Activated T-helper 9 cell treated with anti-CD3 and anti-CD28 coated beads, Interleukin-2, amount 50 U/mL, for 16 hours (primary cell): ENCODE data around the gene MAPKAP1.

Experiments used
- DNase-seq: peaks from one replicate; pipeline ENCODE4 v3.0.0-alpha.2; 2020; ENCODE audit warnings: low read depth

MAPKAP1 gene

DNA sequence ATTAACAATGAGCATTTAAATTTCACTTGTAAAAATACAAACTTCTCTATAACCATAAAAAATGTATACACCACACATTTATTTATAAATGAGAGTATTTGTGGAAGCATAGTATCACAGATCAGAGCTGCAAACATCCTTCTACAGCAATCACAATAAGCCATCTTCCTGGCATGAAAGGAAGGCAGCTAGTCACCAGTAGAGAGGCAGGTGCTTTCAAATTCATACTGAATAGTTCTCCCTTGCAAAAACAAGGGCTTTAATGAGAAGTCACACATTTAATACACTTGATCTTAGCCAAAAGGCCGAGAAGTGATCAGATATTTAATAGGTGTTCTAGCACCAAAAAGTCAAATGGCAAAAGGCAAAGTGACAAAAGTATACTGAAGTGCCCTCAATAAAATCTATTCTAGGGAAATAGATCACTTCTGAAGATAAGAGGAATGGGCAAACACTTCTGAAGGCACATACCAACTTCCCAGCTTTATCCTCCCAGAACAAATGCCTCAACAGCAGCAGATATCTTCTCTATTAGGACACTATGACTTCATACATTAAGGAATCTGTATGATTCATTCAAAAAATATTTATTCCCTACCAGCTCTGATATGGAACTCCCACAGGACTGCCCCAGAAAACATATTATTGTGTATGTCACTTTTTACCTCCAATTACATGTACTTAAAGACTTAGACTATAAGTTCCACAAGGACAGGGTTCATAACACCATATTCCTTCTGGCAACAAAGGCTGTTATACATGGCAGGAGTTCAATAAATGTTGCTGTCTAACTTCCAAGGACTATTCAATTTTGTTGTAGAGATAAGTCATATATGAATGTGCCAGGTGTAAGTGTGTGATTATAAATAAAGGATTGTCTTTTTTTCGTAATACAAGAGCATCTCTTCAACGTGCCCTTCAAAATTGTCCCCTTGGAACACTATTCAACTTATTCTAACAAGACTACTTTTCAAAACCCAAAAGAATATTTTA lies 31.7 kb downstream of the MAPKAP1 start:
- no peak for DNase-seq

DNA sequence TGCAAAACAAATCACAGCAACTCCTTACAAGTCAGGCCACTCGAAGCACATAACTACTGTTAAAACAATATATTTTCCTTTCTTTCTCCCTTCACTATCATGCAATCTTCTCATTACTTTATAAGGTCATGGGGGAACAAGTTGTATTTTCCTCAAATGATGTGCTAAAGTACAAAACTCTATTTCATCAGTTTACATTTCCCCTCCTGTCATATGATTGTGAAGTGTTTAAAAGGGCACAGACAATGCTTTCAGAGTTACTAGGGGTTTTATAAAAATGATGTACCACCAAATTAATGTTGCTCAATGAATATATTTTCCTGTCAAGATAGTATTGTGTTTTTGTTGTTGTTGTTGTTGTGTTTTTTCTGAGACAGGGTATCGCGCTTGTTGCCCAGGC lies 34.1 kb downstream of the MAPKAP1 start:
- DNase-seq: no peak

DNA sequence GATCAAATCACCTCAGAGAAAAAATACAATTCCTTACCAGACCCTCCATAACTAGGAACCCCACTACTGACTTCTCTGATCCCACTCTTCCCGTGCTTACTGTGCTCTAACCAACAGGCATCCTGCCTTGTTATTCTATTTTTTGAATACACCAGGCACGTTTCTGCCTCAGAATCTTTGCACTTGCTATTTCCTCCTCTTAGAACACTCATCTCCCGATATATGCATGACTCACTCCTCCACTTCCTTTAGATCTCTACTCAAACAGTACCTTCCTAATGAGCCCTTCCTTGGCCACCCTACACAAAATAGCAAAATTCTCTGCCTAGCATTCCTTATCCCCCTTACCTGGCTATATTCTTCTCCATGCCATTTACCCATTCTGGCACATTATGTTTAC lies 43.9 kb downstream of the MAPKAP1 start:
- no peak for DNase-seq

DNA sequence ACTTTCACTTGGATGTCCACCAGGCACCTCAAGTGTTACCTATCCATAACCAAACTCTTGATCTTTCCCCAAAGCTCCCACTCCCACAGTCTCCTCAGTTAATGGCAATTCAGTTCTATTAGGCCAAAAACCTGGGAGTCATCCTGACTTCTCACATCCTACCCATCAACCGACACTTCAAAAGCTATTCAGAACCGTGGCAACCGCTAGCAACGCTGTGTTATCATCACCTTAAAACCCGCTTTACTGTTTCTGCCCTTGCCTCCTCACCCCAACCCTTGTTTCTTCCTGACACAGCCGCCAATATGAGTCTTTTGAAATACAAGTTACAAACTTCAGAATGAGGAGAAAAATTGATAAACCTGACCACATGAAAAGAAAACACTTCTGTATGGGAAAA lies 46.5 kb downstream of the MAPKAP1 start:
- no peak for DNase-seq

DNA sequence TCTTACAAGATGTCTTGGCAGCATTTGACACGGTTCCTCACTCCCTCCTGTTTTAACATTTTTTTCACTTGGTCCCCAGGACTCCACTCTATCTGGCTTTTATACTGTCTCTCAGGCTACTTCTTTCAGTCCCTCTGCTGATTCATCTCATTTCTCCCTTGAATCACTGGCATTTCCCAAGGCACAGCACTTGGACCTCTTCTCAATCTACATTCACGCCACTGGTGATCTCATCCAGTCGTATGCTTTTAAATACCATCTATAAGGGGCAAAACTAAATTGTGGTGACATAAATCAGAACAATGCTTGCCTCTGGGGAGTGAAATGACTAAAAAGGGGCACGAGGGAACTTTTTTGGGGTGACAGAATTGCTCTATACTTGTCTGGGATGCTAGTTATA lies 47.1 kb downstream of the MAPKAP1 start:
- no peak for DNase-seq

DNA sequence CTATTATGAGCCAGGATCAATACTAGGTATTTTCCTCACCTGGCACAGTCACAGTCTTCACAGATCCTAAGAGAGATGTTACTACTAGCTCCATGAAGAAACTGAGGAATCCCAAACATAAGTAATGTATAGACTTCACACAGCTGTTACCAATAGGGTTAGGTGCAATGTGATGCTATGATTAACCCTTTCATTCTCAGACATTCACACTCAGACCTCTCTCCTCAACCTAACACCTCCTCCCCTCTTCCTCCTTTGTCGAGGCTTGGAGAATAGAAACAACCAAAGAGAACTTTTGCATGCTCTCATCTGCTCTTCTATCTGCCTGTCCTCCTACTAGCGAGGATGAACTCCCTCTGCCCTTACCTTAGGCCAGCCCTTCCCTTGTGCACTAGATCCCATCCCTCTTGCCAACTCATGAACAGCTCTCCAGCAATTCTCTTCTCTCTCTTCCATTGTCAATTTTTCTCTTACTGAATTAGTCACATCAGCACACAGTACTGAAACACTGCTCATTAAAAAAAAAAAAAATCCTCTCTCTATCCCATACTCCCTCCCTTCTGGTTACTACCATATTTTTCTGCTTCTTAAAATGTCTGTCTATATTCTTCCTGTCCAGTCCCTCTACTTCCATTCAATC lies 47.7 kb downstream of the MAPKAP1 start:
- no peak for DNase-seq

DNA sequence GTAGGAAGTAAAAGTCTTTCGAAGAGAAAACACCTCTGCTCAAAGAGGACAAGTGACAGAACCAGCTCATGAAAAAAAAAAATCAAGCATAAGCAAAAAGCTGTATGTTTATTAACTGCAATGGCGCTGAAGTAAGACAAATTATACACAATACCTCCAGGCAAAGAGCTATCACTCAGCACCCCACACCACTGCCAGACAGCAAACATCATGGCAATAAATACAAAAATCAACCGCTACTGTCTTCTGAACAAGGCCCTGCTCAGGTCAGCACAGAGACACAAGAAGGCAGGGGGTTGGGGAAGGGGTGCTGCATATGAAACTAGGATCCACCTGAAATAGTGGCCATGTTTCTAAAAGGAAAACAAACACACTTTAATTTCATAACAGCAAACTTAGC lies 50.4 kb downstream of the MAPKAP1 start:
- no peak for DNase-seq

DNA sequence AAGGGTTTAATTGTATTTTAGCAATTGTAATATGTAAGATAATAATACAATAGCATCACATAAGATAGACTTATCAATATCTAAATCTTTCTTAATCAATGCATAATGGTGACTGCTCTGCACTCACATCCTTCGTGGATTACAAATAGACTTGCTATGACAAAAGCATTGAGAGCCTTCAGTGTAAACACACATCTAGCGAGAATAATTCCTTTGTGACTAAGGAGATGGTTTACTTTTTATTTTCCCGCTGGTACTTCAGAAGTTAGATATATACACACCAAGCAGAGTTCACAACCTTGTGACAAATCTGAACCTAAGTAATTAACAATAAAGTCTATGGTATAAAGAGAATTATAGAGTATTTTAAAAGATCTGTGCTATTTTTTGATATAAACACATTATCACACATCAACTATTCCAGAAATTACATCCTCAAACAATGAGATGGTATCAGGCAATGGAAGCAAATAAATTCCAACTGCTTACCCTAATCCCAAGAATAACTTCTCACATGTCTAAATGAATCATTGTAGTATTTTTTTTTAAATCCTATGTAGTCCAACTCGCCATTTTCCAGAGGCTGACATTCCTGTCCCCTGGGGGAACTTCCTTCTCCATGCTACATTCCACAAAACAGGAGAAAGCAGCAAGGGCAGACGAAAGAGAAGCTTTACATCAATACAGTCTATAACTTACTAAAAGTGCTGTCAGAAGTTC lies 51.2 kb downstream of the MAPKAP1 start:
- no peak for DNase-seq

DNA sequence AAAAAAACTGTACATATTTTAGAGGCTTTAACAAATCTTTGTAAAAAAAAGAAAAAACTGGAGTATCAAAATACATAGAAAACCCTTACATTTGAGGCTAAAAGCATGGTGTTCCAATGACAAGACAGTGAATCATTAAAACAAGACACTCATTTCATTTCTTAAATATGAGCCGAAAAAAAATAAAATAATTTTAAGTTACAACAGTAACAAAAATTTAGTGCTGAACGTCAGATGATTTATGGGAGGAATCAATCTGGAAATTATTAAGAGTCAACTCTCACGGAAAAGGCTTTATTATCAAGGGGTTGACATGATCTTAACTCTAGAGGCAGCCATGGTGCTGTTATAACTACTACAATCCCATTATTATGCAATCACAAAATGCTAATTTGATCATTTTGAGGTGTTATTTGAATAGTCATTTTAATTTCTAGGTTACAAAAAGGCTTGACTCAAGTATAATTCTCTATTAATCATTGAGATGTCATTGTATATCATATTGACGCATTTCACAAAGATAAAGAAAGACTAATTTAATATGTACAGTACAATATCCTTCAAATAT lies 51.9 kb downstream of the MAPKAP1 start:
- DNase-seq: no peak

DNA sequence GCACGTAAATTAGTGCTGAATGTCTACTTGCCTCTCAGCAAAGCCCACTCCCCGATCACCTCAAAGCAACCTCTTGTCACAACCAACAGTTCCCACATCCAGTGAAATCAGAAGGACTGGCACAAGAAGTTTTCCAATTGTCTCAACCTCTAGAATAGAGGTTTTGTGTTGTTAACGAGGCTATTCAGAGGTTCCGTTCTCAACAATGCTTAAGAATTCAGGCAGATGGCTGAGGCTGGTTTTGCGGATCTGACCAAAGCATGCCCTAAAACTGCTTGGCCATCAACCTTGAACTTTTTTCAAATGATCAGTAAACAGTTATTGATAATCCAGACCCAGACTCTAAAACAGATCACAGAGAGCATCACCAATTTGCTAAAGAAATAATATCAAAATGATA lies 52.9 kb downstream of the MAPKAP1 start:
- DNase-seq: no peak

DNA sequence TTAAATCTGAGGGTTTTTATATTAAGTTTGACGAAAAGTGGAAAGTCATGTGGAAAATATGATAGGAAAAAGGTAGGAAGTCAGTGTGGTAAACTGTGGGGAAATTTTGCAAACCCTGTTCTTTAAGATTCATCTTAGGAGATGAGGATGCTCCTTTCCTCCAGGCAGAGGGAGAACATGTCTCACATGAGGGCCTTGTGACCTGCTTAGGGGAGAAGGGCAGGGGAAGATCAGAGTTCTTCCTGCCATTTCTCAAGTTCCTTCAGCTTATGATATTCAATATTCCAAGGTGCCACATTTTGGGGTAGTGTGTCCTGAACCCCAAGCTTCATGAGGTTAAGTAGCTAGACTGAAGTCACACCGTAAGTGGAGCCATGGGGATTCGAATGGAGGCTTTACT lies 53.7 kb downstream of the MAPKAP1 start:
- no peak for DNase-seq

DNA sequence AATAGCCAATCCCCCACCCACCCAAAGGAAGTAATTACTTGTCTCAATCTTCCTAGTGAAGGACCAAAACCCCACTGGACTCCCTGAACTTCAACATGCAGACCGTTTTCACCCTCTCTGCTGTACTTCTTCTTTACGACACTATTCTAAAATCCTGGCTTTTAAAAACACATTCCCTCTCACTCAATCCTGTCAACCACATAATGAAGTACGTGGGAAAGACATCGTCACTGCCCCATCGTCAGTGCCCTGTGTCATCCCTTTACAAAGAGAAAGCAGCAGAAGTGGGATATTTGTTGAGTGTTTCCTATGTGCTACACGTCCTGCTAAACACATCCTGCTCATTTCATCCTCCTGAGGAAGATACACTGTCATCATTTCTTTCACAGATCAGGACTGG lies 54.2 kb downstream of the MAPKAP1 start:
- DNase-seq: no peak

DNA sequence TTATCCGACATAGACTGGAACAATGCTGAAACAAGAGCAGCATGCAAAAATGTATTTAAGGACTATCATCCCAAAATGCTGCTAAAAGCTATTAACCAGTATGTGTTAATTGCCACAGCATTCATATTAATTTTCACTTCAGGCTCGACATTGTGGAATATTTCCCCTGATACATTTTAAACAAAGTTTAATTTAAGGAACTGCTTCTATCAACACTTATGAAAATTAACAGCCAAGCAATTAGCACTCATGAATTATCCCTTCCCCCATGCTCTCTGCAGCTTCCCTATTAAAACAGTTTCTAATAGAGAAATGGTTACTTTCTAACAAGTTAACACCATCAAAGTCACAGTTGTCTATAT lies 54.8 kb downstream of the MAPKAP1 start:
- DNase-seq: no peak

DNA sequence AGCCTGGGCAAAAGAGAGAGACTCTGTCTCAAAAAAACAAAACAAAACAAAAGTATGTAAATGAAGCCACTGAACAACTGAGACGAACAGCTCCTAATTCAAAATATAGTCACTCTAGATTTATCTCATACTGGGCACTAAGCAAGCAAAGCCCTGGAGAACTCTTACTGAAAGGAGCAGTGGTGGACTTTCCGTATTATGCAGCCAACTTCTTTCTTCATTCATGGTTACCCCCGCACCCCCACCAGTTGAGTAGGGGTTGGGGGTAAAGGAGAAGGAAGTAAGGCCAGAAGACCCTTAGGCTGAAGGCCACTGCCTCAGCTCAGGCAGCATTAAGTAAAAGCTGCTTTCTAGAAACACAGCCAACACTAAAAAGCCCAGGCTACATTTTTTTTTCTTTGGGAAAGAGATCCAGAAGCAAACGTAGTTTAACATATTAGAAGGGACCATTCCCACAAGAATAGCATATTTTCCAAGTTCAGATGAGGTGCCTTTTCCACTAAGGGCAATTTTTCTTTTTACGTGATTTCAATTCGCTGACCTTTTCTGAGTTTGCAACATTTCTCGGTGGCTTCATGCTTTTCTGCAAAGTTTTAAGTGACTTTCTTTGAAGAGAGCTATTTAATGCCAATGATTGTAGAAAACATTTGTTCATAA lies 55.3 kb downstream of the MAPKAP1 start:
- no peak for DNase-seq

DNA sequence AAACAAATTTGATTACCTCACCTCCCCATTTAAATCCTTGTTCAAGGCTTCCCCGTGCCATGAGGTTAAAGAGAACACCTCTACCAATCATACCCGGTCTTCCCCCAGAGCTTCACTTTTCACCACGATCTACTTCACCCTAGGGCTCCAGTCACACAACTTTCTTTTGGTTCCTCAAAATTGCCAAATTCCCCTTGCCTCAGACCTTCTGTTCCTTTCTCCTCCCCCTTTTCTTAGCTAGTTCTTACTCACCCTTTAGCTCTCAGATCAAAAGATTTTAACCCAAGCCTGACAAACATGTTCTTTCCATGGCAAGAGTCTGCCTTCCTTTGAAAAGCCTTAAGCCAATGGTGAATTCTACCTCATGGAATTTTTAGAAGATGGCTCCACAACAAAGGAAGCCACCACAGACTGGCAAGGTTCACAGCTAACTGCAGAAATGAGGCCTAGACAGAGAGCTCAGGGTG lies 56.7 kb downstream of the MAPKAP1 start:
- no peak for DNase-seq

DNA sequence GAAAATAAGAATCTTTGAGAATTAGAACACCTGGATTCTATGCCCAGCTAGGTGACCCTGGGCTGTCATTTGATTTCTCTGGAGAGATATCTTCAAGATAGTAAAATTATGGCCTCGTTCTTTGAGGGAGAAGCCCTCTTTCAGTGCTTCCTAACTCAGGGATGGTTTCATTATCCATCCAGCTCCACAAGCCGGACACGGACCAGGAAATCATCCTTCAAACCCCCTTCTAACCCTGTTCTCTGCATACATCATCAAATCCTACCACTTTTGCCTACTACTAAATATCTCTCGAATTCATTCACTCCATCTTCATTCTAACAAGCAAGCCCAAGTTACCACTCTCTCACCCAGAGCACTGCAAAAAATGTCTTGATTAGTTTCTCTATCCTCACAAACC lies 57.2 kb downstream of the MAPKAP1 start:
- DNase-seq: no peak

DNA sequence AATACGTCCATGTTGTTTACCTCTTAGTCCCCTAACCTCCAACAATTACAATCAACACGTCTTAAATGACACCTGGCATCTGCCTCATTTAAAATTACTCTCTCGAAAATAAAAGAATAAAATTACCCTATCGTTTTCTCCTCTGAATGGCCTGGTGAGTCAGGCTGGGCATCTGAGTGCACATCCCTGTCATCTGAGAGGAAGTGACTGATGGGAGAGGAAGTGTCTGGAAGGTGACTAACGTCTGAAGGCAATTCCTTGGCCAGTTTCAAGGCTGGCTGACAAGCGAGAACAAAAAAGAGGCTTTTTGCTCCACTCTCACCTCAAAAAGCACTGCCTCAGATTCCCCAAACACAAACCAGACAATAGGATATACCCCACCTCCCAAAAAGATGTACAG lies 57.7 kb downstream of the MAPKAP1 start:
- DNase-seq: no peak

DNA sequence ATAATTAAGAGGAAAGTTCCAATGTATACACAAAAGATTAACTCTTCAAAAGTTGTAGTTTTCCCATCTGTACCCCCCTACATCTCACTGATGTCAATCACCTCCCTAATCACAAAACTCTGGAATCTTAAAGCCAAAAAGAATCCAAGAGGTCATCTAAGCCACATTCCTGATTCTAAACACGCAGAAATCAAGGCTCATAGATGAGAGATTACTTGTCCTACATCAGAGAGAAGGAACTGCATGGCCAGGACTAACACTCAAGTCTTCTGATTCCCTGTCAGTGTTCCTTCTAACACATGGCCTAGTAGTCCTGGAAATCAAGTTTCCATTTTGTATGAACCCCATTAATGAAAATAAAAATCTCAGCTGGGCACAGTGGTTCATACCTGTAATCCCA lies 58.7 kb downstream of the MAPKAP1 start:
- DNase-seq: no peak

DNA sequence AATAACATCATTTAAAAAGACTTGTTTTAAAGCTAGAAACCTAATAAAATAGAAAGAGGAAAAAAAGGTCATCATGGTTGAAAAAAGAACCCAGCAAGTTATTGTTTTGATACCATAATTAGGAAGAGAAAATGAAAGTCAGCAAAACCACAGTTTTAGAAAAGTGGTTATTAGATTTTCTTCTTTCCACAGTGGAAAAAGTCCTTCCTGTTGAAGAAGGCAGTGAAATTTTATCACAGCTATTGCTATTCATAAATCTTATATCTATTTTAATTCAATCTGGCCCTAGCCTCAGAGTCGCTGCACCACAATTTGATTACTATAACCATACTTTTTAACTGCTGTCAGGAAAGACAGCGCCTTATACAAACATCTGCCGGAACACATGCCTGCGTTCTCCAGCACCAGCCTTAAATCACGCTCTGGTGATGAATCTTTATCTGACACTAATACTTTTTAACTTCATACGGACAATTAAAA lies 60.3 kb downstream of the MAPKAP1 start:
- no peak for DNase-seq

DNA sequence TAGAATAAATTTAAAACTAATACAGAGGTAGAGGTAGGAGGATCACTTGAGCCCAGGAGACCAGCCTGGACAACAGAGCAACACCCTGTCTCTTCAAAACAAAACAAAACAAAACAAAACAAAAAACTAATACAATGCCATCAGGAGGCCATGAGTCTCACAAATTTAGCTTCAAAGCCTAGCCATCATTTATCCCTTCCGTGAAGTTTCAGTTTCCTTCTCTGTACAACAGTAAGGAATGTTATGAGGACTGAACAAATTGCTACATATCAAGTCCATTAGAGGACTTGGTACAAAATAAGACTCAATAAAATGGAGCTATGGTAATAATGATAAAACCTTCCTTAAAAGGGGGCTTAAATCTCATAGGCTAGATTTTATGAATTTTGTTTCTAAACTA lies 60.8 kb downstream of the MAPKAP1 start:
- DNase-seq: no peak

DNA sequence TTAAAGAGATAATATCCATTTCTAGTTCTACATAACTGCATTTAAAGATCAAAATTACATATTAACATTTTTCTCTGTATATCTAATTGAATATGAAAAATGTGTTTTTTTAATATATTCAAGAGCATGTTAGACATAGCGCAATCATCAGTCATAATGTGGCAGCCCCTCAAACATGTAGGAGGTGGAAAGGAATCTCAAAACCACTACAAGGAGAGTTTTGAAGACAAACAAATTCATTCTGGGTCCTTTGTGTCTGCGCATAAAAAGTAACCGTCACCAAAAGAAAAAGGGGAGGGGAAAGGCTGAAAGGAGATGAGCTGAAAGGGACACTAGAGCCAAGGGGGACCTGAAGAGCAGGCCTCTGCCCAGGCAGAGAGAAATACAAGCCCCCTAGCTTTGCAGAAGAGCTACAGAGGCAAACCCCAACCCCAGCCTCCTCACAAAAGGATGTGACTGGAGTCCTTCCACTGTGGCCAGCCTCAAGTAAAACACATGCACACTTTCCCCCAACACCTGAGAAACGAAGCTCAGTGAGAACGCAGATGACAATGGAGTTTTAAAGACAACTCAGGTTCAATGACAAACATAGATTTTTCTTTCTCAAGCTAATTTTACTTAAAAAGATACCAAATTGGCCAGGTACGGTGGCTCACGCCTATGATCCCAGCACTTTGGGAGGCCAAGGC lies 62.0 kb downstream of the MAPKAP1 start:
- DNase-seq: no peak
